ENCODE data around the gene TBC1D17.
A peak's percentile ranks its signal among the peaks of the same experiment; 100 is the strongest.

The TBC1D17 gene

GRCh38 chr19:49861107-49861506 is 16.4 kb upstream of the TBC1D17 start:
- Histone ChIP-seq H3K9ac (ENCODE audit: low read length) (no peak overlapping the region), H3K9me2 (replicated peaks; ENCODE audit: insufficient read depth, low read length) (no peaks in the 10 kb centered on the region), H3K9me3 (replicated peaks; ENCODE audit: insufficient read depth, low read length) (no peaks in the 10 kb centered on the region), H4K20me1 (ENCODE audit: insufficient read depth, low read length) (no peaks in the 10 kb centered on the region), H3K4me1 (ENCODE audit: low read length) (peaks cover 3% of the 10 kb centered on the region; the same call in 1 of the 2 replicates), H3K4me2 (ENCODE audit: low read depth, low read length) (no peak overlapping the region), H2AFZ (ENCODE audit: low read length) (no peak overlapping the region), H3K36me3 (replicated peaks; ENCODE audit: insufficient read depth, low read length) (peaks cover 7% of the 10 kb centered on the region), H3K79me2 (ENCODE audit: low read length) (peaks cover 30% of the 10 kb centered on the region), H3K27ac (ENCODE audit: low read length) (no peak overlapping the region), H3K27me3 (replicated peaks; ENCODE audit: insufficient read depth, low read length) (no peaks in the 10 kb centered on the region), H3K4me3 (ENCODE audit: low read length) (no peak overlapping the region), H3F3A (ENCODE audit: insufficient read depth, low read length) (no peaks in the 10 kb centered on the region)
- no peak for DNase-seq
- no peak for TF ChIP-seq EZH2phosphoT487 (IDR thresholded peaks at IDR 0.05; ENCODE audit: low read length)
- no peak for TF ChIP-seq CTCF (IDR thresholded peaks at IDR 0.05; ENCODE audit: low read length)
- no peak for TF ChIP-seq EZH2 (optimal IDR thresholded peaks at IDR 0.05; ENCODE audit: low read depth, low read length)

- TF ChIP-seq EZH2 (optimal IDR thresholded peaks at IDR 0.05; ENCODE audit: low read depth, low read length) = no peak
- no peak for TF ChIP-seq EZH2phosphoT487 (IDR thresholded peaks at IDR 0.05; ENCODE audit: low read length)
- TF ChIP-seq CTCF (IDR thresholded peaks at IDR 0.05; ENCODE audit: low read length) = no peak
- H3K4me2 ChIP-seq (ENCODE audit: low read depth, low read length) = no peak overlapping the region
- peaks cover 7% of the 10 kb centered on the region for H3K36me3 ChIP-seq (replicated peaks; ENCODE audit: insufficient read depth, low read length)
- no peaks in the 10 kb centered on the region for H3K27me3 ChIP-seq (replicated peaks; ENCODE audit: insufficient read depth, low read length)
- H2AFZ ChIP-seq (ENCODE audit: low read length) = no peak overlapping the region
- no peaks in the 10 kb centered on the region for H4K20me1 ChIP-seq (ENCODE audit: insufficient read depth, low read length)
- H3F3A ChIP-seq (ENCODE audit: insufficient read depth, low read length) = peaks cover 6% of the 10 kb centered on the region; the same call in 1 of the 2 replicates
- H3K79me2 ChIP-seq (ENCODE audit: low read length) = peaks cover 36% of the 10 kb centered on the region
- DNase-seq = no peak
- no peak overlapping the region for H3K27ac ChIP-seq (ENCODE audit: low read length)
- no peaks in the 10 kb centered on the region for H3K9me2 ChIP-seq (replicated peaks; ENCODE audit: insufficient read depth, low read length)
- no peak overlapping the region for H3K9ac ChIP-seq (ENCODE audit: low read length)
- peaks cover 8% of the 10 kb centered on the region; the same call in 1 of the 2 replicates for H3K4me1 ChIP-seq (ENCODE audit: low read length)
- no peak overlapping the region for H3K4me3 ChIP-seq (ENCODE audit: low read length)
- no peaks in the 10 kb centered on the region for H3K9me3 ChIP-seq (replicated peaks; ENCODE audit: insufficient read depth, low read length)
These were observed 15.7 kb upstream of the TBC1D17 start for GRCh38 chr19:49861541-49862378.

GRCh38 chr19:49862391-49863253 is 14.9 kb upstream of the TBC1D17 start:
- Histone ChIP-seq H4K20me1 (ENCODE audit: insufficient read depth, low read length) (no peaks in the 10 kb centered on the region), H3K9me2 (replicated peaks; ENCODE audit: insufficient read depth, low read length) (no peaks in the 10 kb centered on the region), H3K27me3 (replicated peaks; ENCODE audit: insufficient read depth, low read length) (no peaks in the 10 kb centered on the region), H2AFZ (ENCODE audit: low read length) (no peak overlapping the region), H3K4me2 (ENCODE audit: low read depth, low read length) (no peak overlapping the region), H3K27ac (ENCODE audit: low read length) (no peak overlapping the region), H3F3A (ENCODE audit: insufficient read depth, low read length) (peaks cover 13% of the 10 kb centered on the region), H3K4me1 (ENCODE audit: low read length) (peaks cover 8% of the 10 kb centered on the region; the same call in 1 of the 2 replicates), H3K9me3 (replicated peaks; ENCODE audit: insufficient read depth, low read length) (no peaks in the 10 kb centered on the region), H3K36me3 (replicated peaks; ENCODE audit: insufficient read depth, low read length) (peaks cover 7% of the 10 kb centered on the region), H3K4me3 (ENCODE audit: low read length) (no peak overlapping the region), H3K79me2 (ENCODE audit: low read length) (peaks cover 41% of the 10 kb centered on the region), H3K9ac (ENCODE audit: low read length) (no peak overlapping the region)
- no peak for DNase-seq
- peak; percentile 16 for TF ChIP-seq CTCF (IDR thresholded peaks at IDR 0.05; ENCODE audit: low read length)
- TF ChIP-seq EZH2 (optimal IDR thresholded peaks at IDR 0.05; ENCODE audit: low read depth, low read length) = no peak

Data from MM.1S (cell line).